ENCODE results near the gene KRT73. TPM values are rescaled to one million over a fixed set of nuclear protein-coding genes. Genes with fewer than 3 reads are reported as not detected.

KRT73 gene
- total RNA-seq, 2 experiments from 2014 or later, result 67.2 to 69.7 TPM

DNA sequence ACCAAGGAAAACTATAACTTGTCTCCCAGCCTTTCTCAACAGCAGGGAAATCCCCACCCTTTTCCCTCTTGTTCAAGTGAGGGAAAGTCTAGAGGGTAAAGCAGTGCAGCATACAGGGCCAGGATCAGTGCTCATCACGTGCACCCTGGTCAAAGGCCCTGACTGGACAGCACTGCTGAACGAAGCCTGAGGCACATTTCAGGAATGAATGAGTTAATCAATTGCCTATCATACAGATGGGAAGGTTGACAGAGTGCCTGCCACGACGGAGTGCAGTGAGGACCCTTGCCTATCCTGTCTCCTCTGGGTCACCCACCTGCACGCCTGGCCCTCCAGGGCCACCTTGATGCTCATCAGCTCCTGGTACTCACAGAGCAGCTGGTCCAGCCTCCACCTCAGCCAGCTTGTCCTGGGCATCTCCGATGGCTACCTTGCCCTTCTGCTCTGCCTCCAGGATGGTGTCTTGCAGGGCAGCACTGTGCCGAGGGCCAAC, 11.7 kb upstream of the KRT73 start:
- H3K36me3 ChIP-seq (ENCODE audit: insufficient read depth, low read length), result no peaks in the 10 kb centered on the region
- no peaks in the 10 kb centered on the region for H3K27me3 ChIP-seq (ENCODE audit: control insufficient read depth in 1 of 2, insufficient read depth in 2 of 2, low read length in 2 of 2)
- no peaks in the 10 kb centered on the region for H3K9me3 ChIP-seq (ENCODE audit: control insufficient read depth in 1 of 2, insufficient read depth in 1 of 2, low read length in 2 of 2)
- no peak overlapping the region for H3K27ac ChIP-seq (ENCODE audit: low read depth in 1 of 2, low read length in 2 of 2)
- H3K4me1 ChIP-seq (ENCODE audit: insufficient read depth, low read length), result peaks cover 64% of the 10 kb centered on the region
- Mint-ChIP-seq H3K27ac (peak overlapping the region; percentile 89), H3K4me1 (ENCODE audit: low read depth) (peaks cover 90% of the 10 kb centered on the region), H3K27me3 (no peaks in the 10 kb centered on the region), H3K36me3 (ENCODE audit: low read depth) (peaks cover 10% of the 10 kb centered on the region), H3K9me3 (no peaks in the 10 kb centered on the region), H3K4me3 (peak overlapping the region; percentile 91)
- TF ChIP-seq, protein P1, sequence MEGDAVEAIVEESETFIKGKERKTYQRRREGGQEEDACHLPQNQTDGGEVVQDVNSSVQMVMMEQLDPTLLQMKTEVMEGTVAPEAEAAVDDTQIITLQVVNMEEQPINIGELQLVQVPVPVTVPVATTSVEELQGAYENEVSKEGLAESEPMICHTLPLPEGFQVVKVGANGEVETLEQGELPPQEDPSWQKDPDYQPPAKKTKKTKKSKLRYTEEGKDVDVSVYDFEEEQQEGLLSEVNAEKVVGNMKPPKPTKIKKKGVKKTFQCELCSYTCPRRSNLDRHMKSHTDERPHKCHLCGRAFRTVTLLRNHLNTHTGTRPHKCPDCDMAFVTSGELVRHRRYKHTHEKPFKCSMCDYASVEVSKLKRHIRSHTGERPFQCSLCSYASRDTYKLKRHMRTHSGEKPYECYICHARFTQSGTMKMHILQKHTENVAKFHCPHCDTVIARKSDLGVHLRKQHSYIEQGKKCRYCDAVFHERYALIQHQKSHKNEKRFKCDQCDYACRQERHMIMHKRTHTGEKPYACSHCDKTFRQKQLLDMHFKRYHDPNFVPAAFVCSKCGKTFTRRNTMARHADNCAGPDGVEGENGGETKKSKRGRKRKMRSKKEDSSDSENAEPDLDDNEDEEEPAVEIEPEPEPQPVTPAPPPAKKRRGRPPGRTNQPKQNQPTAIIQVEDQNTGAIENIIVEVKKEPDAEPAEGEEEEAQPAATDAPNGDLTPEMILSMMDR (IDR thresholded peaks at IDR 0.05), result no peak
- DNase-seq, result no peak
- no peak for ATAC-seq (ENCODE audit: poor library complexity)
- intact Hi-C loops (cut with DNase I, micrococcal nuclease), result no loop called here
- H3K4me3 ChIP-seq (ENCODE audit: low read length), result peak overlapping the region; percentile 39
- CTCF ChIA-PET, result no interaction called here
- POLR2A ChIA-PET, result interaction anchor here (1.0 to 2.2 kb wide), 5 partner anchors 11 to 44 kb away, joined by 3 to 15 read pairs (median 4); partner anchors contain the start of gene KRT73

DNA sequence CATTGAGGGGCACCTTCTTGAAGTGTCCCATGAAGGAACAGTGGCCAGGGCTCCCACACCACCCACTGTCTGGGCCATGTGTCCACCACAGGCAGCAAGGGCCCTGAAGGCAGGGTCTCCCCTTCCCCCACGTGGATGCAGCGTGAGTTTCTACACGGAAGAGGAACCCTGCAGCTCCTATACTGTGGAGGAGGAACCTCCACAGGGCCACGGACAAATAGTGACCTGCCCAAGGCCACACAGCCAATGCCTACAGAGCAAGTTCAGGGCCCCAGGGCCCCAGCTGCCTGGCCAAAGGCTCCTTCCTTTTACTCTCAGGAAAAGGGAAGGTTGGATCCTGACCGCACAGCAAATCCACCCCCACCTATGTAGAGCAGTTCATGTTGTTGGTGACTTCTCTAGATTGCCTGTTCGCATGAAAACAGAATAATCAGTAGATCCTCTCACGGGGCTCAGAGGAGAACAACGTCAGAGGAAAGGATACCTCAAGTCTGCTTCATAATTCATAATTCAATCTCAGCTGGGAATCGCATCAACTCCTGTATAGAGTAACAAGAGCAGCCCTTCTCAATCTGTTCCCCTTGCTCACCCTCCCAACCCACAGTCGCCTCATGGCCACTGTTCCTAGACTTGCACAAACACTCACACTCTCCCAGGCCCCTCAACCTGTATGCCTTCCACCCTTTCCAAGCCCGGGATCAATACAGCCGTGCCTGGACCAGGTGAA, 11.1 kb upstream of the KRT73 start:
- Mint-ChIP-seq H3K36me3 (ENCODE audit: low read depth) (peaks cover 10% of the 10 kb centered on the region), H3K27ac (peak overlapping the region; percentile 89), H3K4me1 (ENCODE audit: low read depth) (peaks cover 87% of the 10 kb centered on the region), H3K27me3 (no peaks in the 10 kb centered on the region), H3K9me3 (no peaks in the 10 kb centered on the region), H3K4me3 (peak overlapping the region; percentile 91)
- Histone ChIP-seq H3K4me3 (ENCODE audit: low read length) (peak overlapping the region; percentile 39), H3K4me1 (ENCODE audit: insufficient read depth, low read length) (peaks cover 62% of the 10 kb centered on the region), H3K9me3 (ENCODE audit: control insufficient read depth in 1 of 2, insufficient read depth in 1 of 2, low read length in 2 of 2) (no peaks in the 10 kb centered on the region), H3K36me3 (ENCODE audit: insufficient read depth, low read length) (no peaks in the 10 kb centered on the region), H3K27ac (ENCODE audit: low read depth in 1 of 2, low read length in 2 of 2) (no peak overlapping the region), H3K27me3 (ENCODE audit: control insufficient read depth in 1 of 2, insufficient read depth in 2 of 2, low read length in 2 of 2) (no peaks in the 10 kb centered on the region)
- intact Hi-C loops (cut with DNase I, micrococcal nuclease), result loop anchor here in 1 of 2 experiments (5.0 kb wide), 1 partner anchor 63 kb away; no protein-coding TSS in a partner anchor
- CTCF ChIA-PET, result no interaction called here
- peak; percentile 54 for ATAC-seq (ENCODE audit: poor library complexity)
- TF ChIP-seq, protein P1 (IDR thresholded peaks at IDR 0.05), result no peak
- POLR2A ChIA-PET, result interaction anchor here (0.9 to 2.2 kb wide), 7 partner anchors 11 to 43 kb away, joined by 3 to 15 read pairs (median 4); partner anchors contain the start of gene KRT73
- DNase-seq, result no peak

DNA sequence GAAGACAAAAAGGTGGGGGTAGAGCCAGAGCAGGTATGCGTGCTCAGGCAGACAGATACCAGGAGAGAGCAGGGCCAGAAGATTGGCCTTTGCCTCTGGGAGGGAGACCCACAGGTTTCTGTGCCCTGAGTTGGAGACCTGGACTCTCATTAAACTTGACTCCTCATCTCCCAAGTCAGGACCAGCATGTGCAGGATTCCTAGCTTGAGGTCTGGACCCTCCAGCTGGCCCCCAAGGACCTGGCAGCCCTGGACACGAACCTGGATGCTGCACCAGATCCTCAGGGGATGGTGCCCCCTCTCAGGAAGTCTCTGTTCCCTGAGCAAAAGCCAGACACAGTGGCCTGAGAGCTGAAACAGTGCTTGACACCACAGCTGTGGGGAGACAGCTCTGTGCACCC, 10.5 kb upstream of the KRT73 start:
- peaks cover 80% of the 10 kb centered on the region for H3K4me1 Mint-ChIP-seq (ENCODE audit: low read depth)
- TF ChIP-seq, protein P1 (IDR thresholded peaks at IDR 0.05), result no peak
- CTCF ChIA-PET, result no interaction called here
- Histone ChIP-seq H3K4me3 (ENCODE audit: low read length) (peak overlapping the region; percentile 39), H3K4me1 (ENCODE audit: insufficient read depth, low read length) (peaks cover 56% of the 10 kb centered on the region), H3K27me3 (ENCODE audit: control insufficient read depth in 1 of 2, insufficient read depth in 2 of 2, low read length in 2 of 2) (no peaks in the 10 kb centered on the region), H3K27ac (ENCODE audit: low read depth in 1 of 2, low read length in 2 of 2) (no peak overlapping the region), H3K36me3 (ENCODE audit: insufficient read depth, low read length) (no peaks in the 10 kb centered on the region), H3K9me3 (ENCODE audit: control insufficient read depth in 1 of 2, insufficient read depth in 1 of 2, low read length in 2 of 2) (no peaks in the 10 kb centered on the region)
- intact Hi-C loops (cut with DNase I, micrococcal nuclease), result loop anchor here in 1 of 2 experiments (5.0 kb wide), 1 partner anchor 63 kb away; no protein-coding TSS in a partner anchor
- POLR2A ChIA-PET, result interaction anchor here (0.9 to 2.2 kb wide), 5 partner anchors 13 to 44 kb away, joined by 3 to 15 read pairs (median 4); no protein-coding TSS in a partner anchor
- no peak for ATAC-seq (ENCODE audit: poor library complexity)
- H3K36me3 Mint-ChIP-seq (ENCODE audit: low read depth), result peaks cover 10% of the 10 kb centered on the region
- no peaks in the 10 kb centered on the region for H3K9me3 Mint-ChIP-seq
- H3K27ac Mint-ChIP-seq, result peak overlapping the region; percentile 89
- H3K27me3 Mint-ChIP-seq, result no peaks in the 10 kb centered on the region
- DNase-seq, result no peak
- peak overlapping the region; percentile 91 for H3K4me3 Mint-ChIP-seq

All from CD4-positive, alpha-beta T cell (primary cell).